ENCODE data around the gene ZNF345.

Gene ZNF345

GRCh38 chr19:36850559-36851442 lies at the start of gene ZNF345:
ZNF345 (plus strand) TSS chr19:36850876; CDS start chr19:36876831, 25,955 bp downstream.
- peak; percentile 93 for DNase-seq (ENCODE audit: low spot score)

- no peak for DNase-seq (ENCODE audit: low spot score)
Measured at GRCh38 chr19:36805364-36805763, 45.3 kb upstream of the ZNF345 start.

- no peak for DNase-seq (ENCODE audit: low spot score)
Measured at GRCh38 chr19:36807029-36807428, 43.6 kb upstream of the ZNF345 start.

- no peak for DNase-seq (ENCODE audit: low spot score)
Measured at GRCh38 chr19:36819130-36819630, 31.5 kb upstream of the ZNF345 start.

- no peak for DNase-seq (ENCODE audit: low spot score)
Measured at GRCh38 chr19:36821758-36822157, 28.9 kb upstream of the ZNF345 start.

GRCh38 chr19:36833430-36833829 lies 17.2 kb upstream of the ZNF345 start:
- no peak for DNase-seq (ENCODE audit: low spot score)

- DNase-seq (ENCODE audit: low spot score), result no peak
Measured at GRCh38 chr19:36837176-36837905, 13.3 kb upstream of the ZNF345 start.

GRCh38 chr19:36837906-36838783 lies 12.5 kb upstream of the ZNF345 start, which contains the start of gene ZNF790:
ZNF790 (minus strand) TSS chr19:36838387; CDS start chr19:36825619, 12,768 bp downstream.
- DNase-seq (ENCODE audit: low spot score), result peak; percentile 91

- DNase-seq (ENCODE audit: low spot score), result no peak
Measured at GRCh38 chr19:36838784-36839324, 11.8 kb upstream of the ZNF345 start.

GRCh38 chr19:36847968-36848367 lies 2.7 kb upstream of the ZNF345 start:
- DNase-seq (ENCODE audit: low spot score), result no peak

GRCh38 chr19:36849701-36850558 lies 746 bp upstream of the ZNF345 start:
- DNase-seq (ENCODE audit: low spot score), result peak; percentile 94

GRCh38 chr19:36851898-36852297 lies 1.2 kb downstream of the ZNF345 start:
- no peak for DNase-seq (ENCODE audit: low spot score)

GRCh38 chr19:36876993-36877938 lies 26.6 kb downstream of the ZNF345 start:
- no peak for DNase-seq (ENCODE audit: low spot score)

GRCh38 chr19:36891768-36892357 lies 41.2 kb downstream of the ZNF345 start:
- DNase-seq (ENCODE audit: low spot score), result no peak

- no peak for DNase-seq (ENCODE audit: low spot score)
Measured at GRCh38 chr19:36894849-36895383, 44.2 kb downstream of the ZNF345 start.

GRCh38 chr19:36898422-36898821 lies 47.7 kb downstream of the ZNF345 start:
- DNase-seq (ENCODE audit: low spot score), result no peak

GRCh38 chr19:36915992-36916830 lies 65.5 kb downstream of the ZNF345 start, which contains the start of the genes ZNF568 and ZNF829:
ZNF568 (plus strand) TSS chr19:36916332; CDS start chr19:36922771, 6,439 bp downstream.
ZNF829 (minus strand) TSS chr19:36916291; CDS start chr19:36915167, 1,124 bp downstream.
- DNase-seq (ENCODE audit: low spot score), result peak; percentile 91
